NCI-H748 treated with DMSO at 0.1 percent for 48 hours (cell line): ENCODE results near the gene FAM20A.

Experiments used
- DNase-seq: peaks from one replicate; lab custom pipeline; 2025; lab: John Stamatoyannopoulos, UW

Gene FAM20A

GRCh38 chr17:68565661-68566441 is 35.3 kb downstream of the FAM20A start:
- DNase-seq: no peak

- DNase-seq: no peak
These were observed 36.6 kb downstream of the FAM20A start for GRCh38 chr17:68564415-68565111.

- DNase-seq: no peak
These were observed 38.4 kb downstream of the FAM20A start for GRCh38 chr17:68562736-68563135.

- DNase-seq: no peak
These were observed 40.0 kb downstream of the FAM20A start for GRCh38 chr17:68560966-68561720.

GRCh38 chr17:68559316-68559715 is 41.9 kb downstream of the FAM20A start:
- DNase-seq: no peak

- no peak for DNase-seq
These were observed 44.6 kb downstream of the FAM20A start for GRCh38 chr17:68556551-68556950.

- DNase-seq: no peak
These were observed 56.9 kb downstream of the FAM20A start for GRCh38 chr17:68544111-68544915.

GRCh38 chr17:68542698-68543463 is 58.3 kb downstream of the FAM20A start:
- no peak for DNase-seq

- no peak for DNase-seq
These were observed 59.4 kb downstream of the FAM20A start for GRCh38 chr17:68541816-68542215.

- no peak for DNase-seq
These were observed 60.2 kb downstream of the FAM20A start for GRCh38 chr17:68540981-68541380.

- DNase-seq: no peak
These were observed 61.4 kb downstream of the FAM20A start for GRCh38 chr17:68539548-68540467.

GRCh38 chr17:68535922-68536321 is 65.2 kb downstream of the FAM20A start:
- DNase-seq: no peak

GRCh38 chr17:68534695-68535088 is 66.5 kb downstream of the FAM20A start:
- DNase-seq: no peak

GRCh38 chr17:68533887-68534694 is 67.1 kb downstream of the FAM20A start:
- DNase-seq: no peak

GRCh38 chr17:68532826-68533225 is 68.3 kb downstream of the FAM20A start:
- DNase-seq: no peak

- DNase-seq: no peak
These were observed 69.9 kb downstream of the FAM20A start for GRCh38 chr17:68531252-68531651.

- DNase-seq: no peak
These were observed 73.9 kb downstream of the FAM20A start for GRCh38 chr17:68527314-68527713.

GRCh38 chr17:68526548-68526947 is 74.6 kb downstream of the FAM20A start:
- DNase-seq: no peak

- DNase-seq: no peak
These were observed 78.9 kb downstream of the FAM20A start for GRCh38 chr17:68522266-68522665.
